IPS-15b (cell line): ENCODE data around the gene AQP2.

Experiments used
- H3K27me3 ChIP-seq: one replicate; pipeline ENCODE4 v1.6.1; 2013; ENCODE audit warnings: low read length; ENCODE audit not compliant: control insufficient read depth, insufficient read depth
- H3K36me3 ChIP-seq: one replicate; pipeline ENCODE4 v1.6.1; 2013; ENCODE audit warnings: low read length; ENCODE audit not compliant: control insufficient read depth, insufficient read depth
- H3K4me1 ChIP-seq: one replicate; pipeline ENCODE4 v1.6.1; 2013; ENCODE audit warnings: mild to moderate bottlenecking, low read length; ENCODE audit not compliant: control insufficient read depth, insufficient read depth
- H3K4me3 ChIP-seq: one replicate; pipeline ENCODE4 v1.5.1; 2013; ENCODE audit warnings: low read depth, low read length
- H3K9ac ChIP-seq: one replicate; pipeline ENCODE4 v1.6.1; 2013; ENCODE audit warnings: low read depth, mild to moderate bottlenecking, low read length
- H3K9me3 ChIP-seq: one replicate; pipeline ENCODE4 v1.6.1; 2013; ENCODE audit warnings: mild to moderate bottlenecking, low read length; ENCODE audit not compliant: control insufficient read depth, insufficient read depth

AQP2 gene

DNA sequence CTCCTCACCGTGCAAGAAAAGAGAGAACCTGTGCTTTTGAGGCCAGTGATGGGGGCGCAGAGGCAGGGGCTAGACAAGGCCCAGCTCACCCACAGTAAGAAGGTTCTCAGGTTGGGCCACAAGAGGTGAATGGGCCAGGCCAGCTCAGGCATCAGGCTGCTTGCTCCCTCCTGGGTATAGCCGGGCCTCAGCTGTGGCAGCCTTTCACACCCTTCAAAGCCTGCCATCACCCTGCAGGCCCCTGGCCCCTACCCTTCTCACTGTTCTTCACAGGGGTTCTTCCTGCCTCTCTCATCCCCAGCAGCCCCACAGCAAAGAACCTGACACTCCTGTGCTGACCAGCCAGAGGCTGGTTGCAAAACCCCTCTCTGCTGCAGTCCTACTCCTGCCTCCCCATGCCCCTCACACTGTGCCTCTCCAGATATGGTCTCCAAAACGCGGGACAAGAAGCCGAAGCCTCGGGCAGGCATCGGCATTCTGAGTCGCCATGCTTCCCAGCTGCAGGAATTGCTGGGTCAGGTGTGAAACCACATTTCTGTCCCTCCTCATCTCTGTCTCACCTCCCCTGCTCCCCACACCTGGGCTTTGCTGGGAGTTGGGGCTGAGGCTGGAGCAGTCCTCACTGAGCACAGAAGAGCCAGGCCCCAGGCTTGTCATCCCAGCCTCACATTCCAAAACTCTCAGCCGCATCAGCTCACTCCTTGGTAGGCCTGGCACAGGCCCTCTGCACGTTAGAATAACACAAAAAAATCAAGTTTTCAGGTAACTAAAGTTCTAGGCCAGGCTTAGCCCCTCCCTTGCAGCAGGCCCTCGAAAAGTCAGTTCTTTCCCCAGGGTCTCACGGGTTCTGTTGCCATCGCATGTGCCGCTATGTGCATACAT lies 40.0 kb upstream of the AQP2 start:
- H3K9me3 ChIP-seq: no peaks in the 10 kb centered on the region
- H3K4me1 ChIP-seq: peaks cover 10% of the 10 kb centered on the region
- peaks cover 5% of the 10 kb centered on the region for H3K27me3 ChIP-seq
- H3K36me3 ChIP-seq: no peaks in the 10 kb centered on the region
- H3K9ac ChIP-seq: no peak overlapping the region
- H3K4me3 ChIP-seq: no peak overlapping the region

DNA sequence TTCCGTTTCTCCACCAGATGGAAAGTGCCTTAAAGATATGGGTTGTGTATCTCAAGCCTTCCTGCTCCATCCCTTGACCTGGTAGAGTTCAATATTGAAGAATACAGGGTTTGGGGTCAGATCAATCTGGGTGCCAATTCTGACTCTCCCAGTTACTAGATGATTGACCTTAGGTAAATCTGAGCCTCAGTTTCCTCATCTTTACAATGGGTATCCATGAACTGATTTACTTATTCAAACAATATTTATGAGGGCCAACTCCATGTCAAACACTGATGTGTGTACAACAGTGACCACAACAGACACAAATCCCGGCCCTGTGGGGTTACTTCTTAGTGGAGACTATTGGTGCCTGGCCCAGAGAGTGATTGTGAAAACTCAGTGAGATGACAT lies 39.3 kb upstream of the AQP2 start:
- Histone ChIP-seq H3K9me3 (no peaks in the 10 kb centered on the region), H3K36me3 (no peaks in the 10 kb centered on the region), H3K27me3 (peaks cover 2% of the 10 kb centered on the region), H3K9ac (no peak overlapping the region), H3K4me3 (no peak overlapping the region), H3K4me1 (peaks cover 10% of the 10 kb centered on the region)

DNA sequence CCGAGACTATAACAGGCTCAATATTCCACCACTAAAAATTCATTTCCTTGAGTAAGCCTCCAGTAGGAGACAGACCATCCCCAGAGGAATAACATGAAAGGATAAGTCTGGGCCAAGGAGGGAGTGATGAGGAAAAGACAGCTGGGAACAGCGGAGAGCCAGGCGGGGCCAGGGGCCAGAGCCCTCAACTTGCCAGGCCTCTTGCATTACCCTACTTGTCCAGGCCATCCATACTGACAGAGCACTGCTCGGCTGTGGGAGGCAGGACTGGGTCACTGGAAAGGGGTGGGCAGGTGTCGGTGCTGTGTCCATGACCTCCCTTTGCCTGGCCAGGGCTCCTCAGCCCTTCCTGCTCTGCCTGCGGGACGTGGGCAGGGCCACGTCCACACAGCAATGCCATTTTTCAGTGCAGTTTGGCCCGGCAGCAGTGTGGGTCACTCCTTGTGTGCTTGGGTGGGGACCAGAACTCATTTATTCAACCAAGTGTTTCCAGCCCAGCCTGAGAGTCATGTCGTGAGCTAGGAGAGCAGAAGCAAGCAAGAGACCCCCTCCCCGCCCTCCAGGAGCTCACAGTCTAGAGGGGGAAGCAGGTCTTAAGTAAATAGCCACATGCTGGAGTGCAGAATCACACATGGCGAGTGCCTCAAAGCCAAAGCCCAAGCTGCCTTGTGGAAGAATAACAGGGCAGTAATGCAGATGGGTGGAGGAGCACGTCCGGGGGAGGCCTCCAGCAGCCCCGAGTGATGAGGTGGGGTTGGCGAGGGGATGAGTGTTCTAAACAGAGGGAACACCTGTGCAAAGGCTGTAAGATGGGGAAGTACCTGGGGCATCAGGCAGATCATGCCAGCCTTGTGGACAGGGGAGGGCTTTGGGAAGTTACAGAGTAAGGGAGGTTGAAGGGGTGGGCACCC lies 37.9 kb upstream of the AQP2 start:
- H3K9me3 ChIP-seq: no peaks in the 10 kb centered on the region

DNA sequence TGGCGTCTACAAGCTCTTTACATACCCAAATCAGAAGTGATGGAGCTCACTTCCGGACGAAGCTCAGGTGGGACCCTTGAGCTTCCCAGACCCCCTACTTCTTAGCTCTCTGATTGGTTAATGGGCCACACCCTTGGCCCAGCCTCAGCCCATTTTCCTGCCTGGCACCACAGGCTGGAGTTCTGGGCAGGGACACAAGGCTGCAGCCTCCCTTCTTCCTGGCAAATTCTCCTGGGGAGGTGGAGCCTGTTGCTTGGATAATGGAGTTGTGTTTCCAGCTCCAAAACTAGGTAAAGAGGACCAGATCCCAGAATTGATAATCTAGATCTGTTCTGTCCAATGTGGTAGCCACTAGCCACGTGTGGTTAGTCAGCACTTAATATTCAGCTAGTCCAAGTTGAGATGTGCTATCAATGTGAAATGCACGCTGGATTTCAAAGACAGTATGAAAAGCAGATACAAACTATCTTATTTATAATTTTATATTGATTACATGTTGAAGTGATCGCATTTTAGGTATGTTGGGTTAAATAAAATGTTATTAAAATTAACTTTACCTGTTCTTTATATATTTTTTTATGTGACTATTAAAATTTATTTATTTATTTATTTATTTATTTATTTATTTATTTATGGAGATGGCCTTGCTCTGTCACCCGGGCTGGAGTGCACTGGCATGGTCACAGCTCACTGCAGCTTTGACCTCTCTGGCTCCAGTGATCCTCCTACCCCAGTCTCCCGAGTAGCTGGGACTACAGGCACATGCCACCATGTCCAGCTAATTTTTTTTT lies 34.2 kb upstream of the AQP2 start:
- Histone ChIP-seq H3K4me1 (peaks cover 3% of the 10 kb centered on the region), H3K4me3 (no peak overlapping the region), H3K9ac (no peak overlapping the region), H3K36me3 (no peaks in the 10 kb centered on the region), H3K9me3 (no peaks in the 10 kb centered on the region), H3K27me3 (no peaks in the 10 kb centered on the region)

More for the DNA sequence above, 37.9 kb upstream of the AQP2 start:
- no peak overlapping the region for H3K9ac ChIP-seq
- H3K36me3 ChIP-seq: no peaks in the 10 kb centered on the region
- peaks cover 10% of the 10 kb centered on the region for H3K4me1 ChIP-seq
- H3K4me3 ChIP-seq: no peak overlapping the region
- peaks cover 2% of the 10 kb centered on the region for H3K27me3 ChIP-seq

DNA sequence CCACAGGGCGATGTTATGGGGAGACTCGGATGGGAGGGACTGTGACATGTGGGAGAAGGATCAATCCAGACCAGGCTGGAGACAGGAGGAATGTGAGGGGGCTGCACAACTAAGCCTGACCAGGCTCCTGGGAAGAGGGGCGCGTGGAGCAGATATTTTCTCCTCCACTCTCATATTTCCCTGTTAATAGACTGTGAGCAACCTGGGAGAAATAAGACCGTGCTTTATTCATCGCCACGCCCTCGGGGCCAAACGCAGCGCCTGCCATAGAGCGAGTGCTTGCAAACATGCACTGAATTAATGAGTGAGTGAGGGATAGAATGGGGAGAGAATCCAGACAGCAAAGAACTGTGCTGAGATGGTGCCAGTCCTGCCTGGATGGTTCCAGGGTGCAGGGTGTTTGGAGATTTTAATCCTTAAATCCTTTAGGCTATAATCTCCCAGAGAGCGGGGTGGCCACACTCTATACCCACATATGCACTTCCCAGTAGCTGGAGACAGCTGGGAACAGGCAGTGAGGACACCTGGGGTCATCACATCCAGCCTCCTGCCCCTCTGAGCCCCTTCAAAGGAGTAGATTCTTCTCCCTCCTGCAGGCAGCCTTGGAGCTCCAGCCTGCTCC lies 33.3 kb upstream of the AQP2 start:
- Histone ChIP-seq H3K9ac (no peak overlapping the region), H3K4me3 (no peak overlapping the region), H3K27me3 (no peaks in the 10 kb centered on the region), H3K36me3 (no peaks in the 10 kb centered on the region), H3K9me3 (no peaks in the 10 kb centered on the region), H3K4me1 (peaks cover 3% of the 10 kb centered on the region)

DNA sequence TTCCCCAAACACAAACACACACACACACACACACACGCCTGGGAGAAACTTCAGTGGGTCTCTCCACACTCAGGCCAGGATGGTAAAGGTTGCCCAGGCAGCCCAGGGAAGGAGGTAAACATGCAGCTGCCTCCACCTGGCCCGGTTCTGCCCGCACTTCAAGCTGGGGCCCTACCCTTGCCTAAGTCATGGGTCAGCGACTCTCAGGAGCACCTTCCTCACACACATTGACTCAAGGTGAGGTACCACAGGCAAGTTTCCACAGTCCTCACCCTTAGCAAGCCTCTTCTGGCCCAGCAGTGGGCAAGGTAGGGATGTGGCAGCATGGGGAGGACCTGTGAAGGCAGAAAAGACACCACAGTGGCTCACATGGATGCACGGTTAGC lies 32.8 kb upstream of the AQP2 start:
- H3K4me3 ChIP-seq: no peak overlapping the region
- no peaks in the 10 kb centered on the region for H3K36me3 ChIP-seq
- no peaks in the 10 kb centered on the region for H3K9me3 ChIP-seq
- H3K4me1 ChIP-seq: peaks cover 3% of the 10 kb centered on the region
- H3K9ac ChIP-seq: no peak overlapping the region
- no peaks in the 10 kb centered on the region for H3K27me3 ChIP-seq

DNA sequence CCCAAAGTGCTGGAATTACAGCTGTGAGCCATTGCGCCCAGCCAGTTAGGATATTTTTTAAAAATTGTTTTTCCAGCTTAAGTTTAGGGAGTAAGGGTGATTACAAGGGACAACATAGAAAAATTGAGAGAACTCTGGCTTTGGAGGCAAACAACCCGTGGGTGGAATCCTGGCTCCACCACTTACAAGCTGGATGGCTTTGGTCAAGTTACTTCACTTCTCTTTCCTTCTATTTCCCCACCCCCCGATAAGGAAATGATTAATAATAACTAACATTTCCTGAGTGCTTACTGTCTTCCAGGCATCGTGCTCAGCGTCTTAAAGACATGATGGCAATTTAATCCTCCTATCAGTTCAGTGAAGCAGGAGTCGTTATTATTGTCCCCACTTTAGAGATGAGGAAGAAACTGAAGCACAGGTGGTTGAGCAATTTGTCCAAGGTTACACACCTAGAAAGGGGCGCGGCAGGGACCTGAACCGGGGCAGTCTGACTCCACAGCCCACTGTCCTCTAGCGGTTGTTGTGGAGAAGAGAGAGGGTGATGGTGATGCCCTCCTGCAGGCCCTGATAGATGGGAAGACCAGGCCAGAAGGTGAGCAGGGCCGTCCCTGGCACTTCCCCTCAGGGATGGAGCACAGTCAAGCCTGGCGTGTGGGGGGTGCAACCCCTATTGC lies 30.2 kb upstream of the AQP2 start:
- Histone ChIP-seq H3K4me1 (no peaks in the 10 kb centered on the region), H3K9me3 (no peaks in the 10 kb centered on the region), H3K9ac (no peak overlapping the region), H3K27me3 (no peaks in the 10 kb centered on the region), H3K36me3 (no peaks in the 10 kb centered on the region), H3K4me3 (no peak overlapping the region)

DNA sequence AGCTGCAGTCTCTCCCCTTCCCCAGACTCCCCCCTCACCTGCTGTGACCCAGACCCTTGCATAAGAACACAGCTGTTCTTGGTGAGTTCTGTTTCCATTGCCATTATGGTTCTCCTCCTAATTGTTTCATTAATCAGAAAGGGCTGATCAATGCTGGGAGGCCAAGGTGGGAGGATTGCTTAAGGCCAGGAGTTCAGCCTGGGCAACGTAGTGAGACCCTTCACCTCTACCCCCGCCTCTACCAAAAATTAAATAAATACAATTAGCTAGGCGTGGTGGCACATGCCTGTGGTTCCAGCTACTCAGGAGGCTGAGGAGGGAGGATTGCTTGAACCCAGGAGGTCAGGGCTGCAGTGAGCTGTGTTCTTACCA lies 29.6 kb upstream of the AQP2 start:
- H3K4me3 ChIP-seq: no peak overlapping the region
- H3K9me3 ChIP-seq: no peaks in the 10 kb centered on the region
- H3K27me3 ChIP-seq: no peaks in the 10 kb centered on the region
- no peaks in the 10 kb centered on the region for H3K36me3 ChIP-seq
- H3K4me1 ChIP-seq: no peaks in the 10 kb centered on the region
- H3K9ac ChIP-seq: no peak overlapping the region

DNA sequence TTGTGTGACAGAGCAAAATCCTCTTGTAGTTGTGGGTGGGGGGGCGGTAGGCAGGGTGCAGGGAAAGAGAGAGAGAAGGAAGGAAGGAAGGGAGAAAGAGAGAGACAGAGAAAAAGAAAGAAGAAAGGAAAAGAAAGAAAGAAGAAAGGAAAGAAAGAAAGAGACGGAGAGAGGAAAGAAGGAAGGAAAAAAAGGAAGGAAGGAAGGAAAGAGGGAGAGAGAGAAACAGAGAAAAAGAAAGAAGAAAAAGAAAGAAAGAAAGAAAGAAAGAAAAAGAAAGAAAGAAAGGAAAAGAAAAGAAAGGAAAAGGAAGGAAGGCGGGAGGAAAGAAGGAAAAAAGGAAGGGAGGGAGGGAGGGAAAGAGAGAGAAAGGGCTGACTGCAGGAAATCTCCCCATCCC lies 29.2 kb upstream of the AQP2 start:
- no peaks in the 10 kb centered on the region for H3K9me3 ChIP-seq
- H3K9ac ChIP-seq: no peak overlapping the region
- no peaks in the 10 kb centered on the region for H3K4me1 ChIP-seq

DNA sequence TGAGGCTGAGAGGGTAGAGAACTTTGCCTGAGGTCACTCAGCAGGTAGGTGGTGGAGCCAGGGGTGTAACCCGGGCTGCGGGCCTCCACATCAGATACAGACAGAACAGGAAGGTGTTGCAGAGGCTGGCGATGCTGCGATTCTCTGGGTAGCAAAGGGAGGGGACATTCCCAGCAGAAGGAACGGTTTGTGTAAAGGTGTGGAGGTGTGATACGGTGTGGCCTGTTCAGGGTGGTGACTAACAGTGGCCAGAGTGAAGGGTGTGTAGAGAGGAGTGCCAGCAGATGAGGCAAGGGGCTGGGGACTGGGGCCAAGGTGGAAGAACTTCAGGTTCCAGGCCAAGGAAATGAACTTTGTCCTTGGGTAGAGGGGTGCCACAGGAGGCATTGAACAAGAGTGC lies 28.6 kb upstream of the AQP2 start:
- Histone ChIP-seq H3K27me3 (no peaks in the 10 kb centered on the region), H3K9me3 (no peaks in the 10 kb centered on the region), H3K4me3 (no peak overlapping the region), H3K4me1 (no peaks in the 10 kb centered on the region), H3K36me3 (no peaks in the 10 kb centered on the region), H3K9ac (no peak overlapping the region)

More for the DNA sequence above, 29.2 kb upstream of the AQP2 start:
- no peaks in the 10 kb centered on the region for H3K27me3 ChIP-seq
- H3K36me3 ChIP-seq: no peaks in the 10 kb centered on the region
- H3K4me3 ChIP-seq: no peak overlapping the region
